Sciatic nerve (tissue), 2 donors: ENCODE results near the gene IL1RAPL1. TPM values are rescaled to one million over a fixed set of nuclear protein-coding genes. Genes with fewer than 3 reads are reported as not detected.

Experiments
- ATAC-seq: fragments of 200-7000 bp; cut with Tn5 transposase; one replicate; pipeline ENCODE4 v1.9.1; 2020; ENCODE audit warnings: mild to moderate bottlenecking, moderate library complexity
- DNase-seq: peaks from one replicate; pipeline ENCODE4 v3.0.0-alpha.2; 2020; ENCODE audit warnings: low spot score
- intact Hi-C: fragments of 100-400 bp; cut with DNase I; formaldehyde crosslinking; loops from one replicate; pipeline ENCODE4 v1.14.2; 2022
- total RNA-seq: library from RNA; stranded (reverse); fragmentation: NEBNext Ultra II Directional; extraction: Animal tissue kit (Norgen Biotek cat#: 25700); gene quantifications from one replicate; pipeline ENCODE4 v1.2.1, GENCODE V29; 2021
- donor health status: DM: no; HTN: no; CAD: no.
- donor health status: DM: no; HTN: no; CAD: no.

The IL1RAPL1 gene
- total RNA-seq, 1 donor from 2014 or later = 10.3 TPM

GRCh38 chrX:29155286-29155685 lies 568.0 kb downstream of the IL1RAPL1 start:
- ATAC-seq (no peak), DNase-seq (no peak)
- intact Hi-C loops = no loop called here

DNA sequence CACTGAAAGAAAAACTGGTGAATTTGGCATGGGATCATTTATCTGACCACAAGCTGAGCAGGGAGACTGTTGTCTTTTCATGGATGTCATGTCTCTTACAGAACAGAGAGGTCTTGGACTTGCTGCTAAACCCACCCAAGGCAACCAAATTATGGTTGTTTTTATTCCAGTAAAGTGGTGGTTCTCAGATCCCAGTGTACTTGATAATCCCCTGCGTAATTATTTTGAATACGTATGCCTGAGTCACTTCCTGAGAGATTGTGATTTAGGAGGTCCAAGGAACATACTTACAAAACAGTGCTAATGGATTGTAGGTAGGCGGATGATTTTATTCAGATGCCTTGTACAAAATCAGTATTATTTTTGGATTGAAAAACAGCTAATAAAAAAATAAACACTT lies 585.6 kb downstream of the IL1RAPL1 start:
- no peak for DNase-seq
- intact Hi-C loops = no loop called here
- no peak for ATAC-seq

DNA sequence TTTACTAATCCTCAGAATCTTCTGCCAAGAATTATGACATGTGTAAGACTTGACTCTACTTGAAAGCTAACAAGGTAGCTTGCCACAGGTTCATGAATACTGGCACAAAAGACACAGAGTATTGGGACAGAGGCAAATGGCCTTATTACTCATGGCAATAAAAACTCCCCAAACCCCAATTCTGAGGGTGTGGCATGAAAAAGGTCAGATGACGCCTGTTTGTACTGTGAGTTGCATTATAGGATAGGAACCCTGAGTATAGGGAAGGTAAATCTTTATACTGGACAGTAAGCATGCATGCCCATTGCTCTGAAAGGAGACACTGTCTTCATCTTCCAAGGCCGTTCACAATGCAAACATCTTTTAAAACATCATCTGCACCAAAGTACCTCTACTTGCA lies 600.0 kb downstream of the IL1RAPL1 start:
- no peak for ATAC-seq
- intact Hi-C loops = no loop called here
- DNase-seq = no peak

- ATAC-seq (no peak), DNase-seq (no peak)
- intact Hi-C loops = no loop called here
These were observed 609.3 kb downstream of the IL1RAPL1 start for GRCh38 chrX:29196501-29196900.

- no peak for DNase-seq
- no peak for ATAC-seq
- intact Hi-C loops = loop anchor here (10.0 kb wide), 1 partner anchor 280 kb away; no protein-coding TSS in a partner anchor
These were observed 628.0 kb downstream of the IL1RAPL1 start for GRCh38 chrX:29215251-29215650.

- intact Hi-C loops = no loop called here
- DNase-seq (no peak), ATAC-seq (no peak)
These were observed 638.4 kb downstream of the IL1RAPL1 start for GRCh38 chrX:29225670-29226069.

- intact Hi-C loops = no loop called here
- ATAC-seq (no peak), DNase-seq (no peak)
These were observed 642.6 kb downstream of the IL1RAPL1 start for GRCh38 chrX:29229802-29230201.

DNA sequence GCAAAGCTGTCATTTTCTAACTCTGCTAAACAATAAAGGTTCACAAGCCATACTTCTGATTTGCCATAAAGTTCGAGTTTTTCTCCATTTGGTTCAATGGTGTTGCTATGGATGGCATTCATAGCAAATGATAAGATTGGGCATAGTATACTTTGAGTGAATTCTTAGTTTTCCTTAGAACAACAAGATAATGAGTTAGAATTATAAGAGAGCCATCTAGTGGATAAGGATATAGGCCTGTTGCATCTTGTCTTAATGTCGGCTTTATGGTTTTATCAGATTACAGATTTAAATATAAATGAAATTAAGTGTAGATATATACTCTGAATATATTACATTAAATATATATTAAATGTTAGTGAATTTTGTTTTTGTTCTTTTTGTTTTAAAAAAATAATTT lies 644.6 kb downstream of the IL1RAPL1 start:
- DNase-seq (no peak), ATAC-seq (no peak)
- intact Hi-C loops = no loop called here

DNA sequence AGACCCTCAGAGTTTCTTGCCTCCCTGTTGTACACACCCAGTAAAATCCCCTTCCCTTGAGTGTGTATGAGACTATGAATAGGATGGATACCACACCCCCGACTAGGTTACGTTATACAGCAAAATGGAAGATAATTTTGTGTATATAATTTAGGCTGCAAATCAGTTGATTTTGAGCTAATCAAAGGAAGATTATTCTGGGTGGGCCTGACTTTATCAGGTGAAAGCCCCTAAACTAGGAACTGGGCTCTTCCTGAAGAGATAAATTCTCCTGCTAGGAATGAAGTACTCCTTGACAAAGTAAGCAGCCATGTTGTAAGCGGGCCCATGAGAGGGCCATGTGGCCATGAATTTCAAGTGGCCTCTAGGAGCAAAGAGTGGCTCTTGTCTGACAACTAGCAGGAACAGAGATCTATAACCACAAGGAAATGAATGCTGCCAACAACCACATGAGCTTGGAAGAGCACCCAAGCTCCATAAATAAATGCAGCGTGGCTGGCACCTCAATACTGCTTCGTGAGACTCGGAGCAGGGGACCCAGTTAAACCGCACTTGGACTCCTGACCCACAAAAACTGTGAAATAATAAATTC lies 646.4 kb downstream of the IL1RAPL1 start:
- DNase-seq (no peak), ATAC-seq (no peak)
- intact Hi-C loops = no loop called here

- DNase-seq = no peak
- no peak for ATAC-seq
- intact Hi-C loops = no loop called here
These were observed 650.7 kb downstream of the IL1RAPL1 start for GRCh38 chrX:29237972-29238371.

- intact Hi-C loops = no loop called here
- DNase-seq (no peak), ATAC-seq (no peak)
These were observed 654.6 kb downstream of the IL1RAPL1 start for GRCh38 chrX:29241809-29242208.

DNA sequence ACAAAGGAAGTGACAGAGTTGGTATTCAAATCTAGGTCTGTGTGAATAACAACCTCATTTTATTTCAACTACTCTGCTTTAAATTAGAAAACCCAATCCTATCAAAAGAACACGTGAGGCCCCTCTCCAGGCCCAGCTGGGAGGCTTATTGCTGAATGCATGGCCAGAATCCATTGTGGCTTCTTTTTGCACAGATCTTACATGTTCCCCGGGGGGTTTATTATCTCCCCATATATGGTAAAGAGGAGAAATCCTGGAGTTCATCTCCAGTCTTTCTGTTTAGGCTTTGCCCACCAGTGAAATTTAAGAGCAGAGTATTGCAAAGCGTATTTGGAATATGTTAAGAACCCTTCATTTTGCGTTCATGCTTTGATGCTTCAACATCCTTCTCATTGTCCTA lies 655.6 kb downstream of the IL1RAPL1 start:
- intact Hi-C loops = no loop called here
- no peak for DNase-seq
- ATAC-seq = no peak

DNA sequence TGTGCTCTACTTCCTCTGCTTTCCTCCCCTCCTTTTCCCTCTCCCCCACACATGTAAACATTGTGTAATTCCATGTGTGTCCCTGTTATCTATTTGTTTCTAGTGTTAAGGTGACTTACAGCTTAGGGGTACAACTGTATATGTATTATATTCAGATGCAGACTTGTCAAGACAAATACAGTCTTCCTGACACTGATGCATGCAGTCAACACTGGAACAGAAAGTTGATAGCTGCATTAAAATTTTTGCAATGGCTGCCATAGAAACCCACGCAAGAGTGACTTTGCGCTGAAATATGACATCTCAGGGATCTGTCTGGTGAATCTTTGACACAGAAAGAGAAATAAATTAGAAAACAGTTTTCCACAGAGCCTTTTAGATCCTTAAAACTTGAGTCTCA lies 656.7 kb downstream of the IL1RAPL1 start:
- intact Hi-C loops = no loop called here
- no peak for ATAC-seq
- no peak for DNase-seq

DNA sequence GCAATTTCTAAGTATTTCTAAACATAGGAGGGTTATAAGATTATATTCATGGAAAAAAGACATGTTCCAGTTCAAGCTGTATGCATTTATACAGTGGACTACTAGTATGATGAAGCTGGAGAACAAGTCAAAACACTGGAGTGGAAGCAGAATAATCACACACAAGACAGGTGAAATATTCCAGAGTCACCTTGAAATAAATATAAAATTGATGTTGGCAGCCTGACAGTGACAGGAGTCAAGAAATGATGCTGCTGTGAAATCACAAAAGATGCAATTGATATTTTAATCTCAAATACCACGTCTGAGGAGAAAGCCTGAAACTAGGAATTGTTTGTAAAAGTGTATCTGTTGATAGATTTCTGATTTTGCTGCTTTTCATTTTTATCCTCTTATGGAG lies 667.3 kb downstream of the IL1RAPL1 start:
- ATAC-seq (no peak), DNase-seq (no peak)
- intact Hi-C loops = no loop called here

DNA sequence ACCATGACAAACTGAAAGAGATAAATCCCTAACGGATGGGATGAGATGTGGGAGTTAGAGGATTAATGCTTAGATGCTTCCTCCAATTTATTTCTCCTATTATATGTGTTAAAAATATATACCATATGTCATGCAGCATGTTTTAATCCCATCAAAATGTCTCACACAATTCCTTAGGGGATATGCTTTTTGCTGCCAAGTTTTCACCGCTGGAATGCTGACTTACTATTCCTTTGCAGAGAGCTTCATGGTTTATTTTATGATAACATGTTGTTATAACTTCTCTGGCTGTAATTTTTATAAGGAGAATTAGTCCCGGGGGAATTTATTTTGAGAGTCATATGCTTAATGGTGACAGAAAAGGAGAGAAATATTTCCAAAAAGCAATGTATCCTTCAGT lies 670.3 kb downstream of the IL1RAPL1 start:
- intact Hi-C loops = no loop called here
- DNase-seq (no peak), ATAC-seq (no peak)

DNA sequence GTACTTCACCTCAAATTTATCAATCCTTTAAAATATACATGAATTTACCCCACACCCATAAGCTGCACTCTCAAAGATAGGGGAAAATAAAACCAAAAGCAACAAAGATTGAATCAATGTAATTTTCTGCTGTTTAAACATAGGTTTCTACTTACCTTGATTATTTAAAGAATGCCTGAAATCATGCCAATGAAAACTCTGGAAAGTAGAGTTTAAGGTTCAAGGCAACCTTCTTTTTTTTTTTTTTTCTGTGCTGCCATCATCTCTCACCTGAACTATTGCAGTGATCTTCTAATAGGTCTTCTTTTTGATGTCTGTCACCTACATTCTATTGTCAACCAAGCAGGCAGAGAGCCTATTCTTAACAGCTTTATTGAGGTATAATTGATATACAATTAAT lies 682.1 kb downstream of the IL1RAPL1 start:
- DNase-seq (no peak), ATAC-seq (no peak)
- intact Hi-C loops = no loop called here

DNA sequence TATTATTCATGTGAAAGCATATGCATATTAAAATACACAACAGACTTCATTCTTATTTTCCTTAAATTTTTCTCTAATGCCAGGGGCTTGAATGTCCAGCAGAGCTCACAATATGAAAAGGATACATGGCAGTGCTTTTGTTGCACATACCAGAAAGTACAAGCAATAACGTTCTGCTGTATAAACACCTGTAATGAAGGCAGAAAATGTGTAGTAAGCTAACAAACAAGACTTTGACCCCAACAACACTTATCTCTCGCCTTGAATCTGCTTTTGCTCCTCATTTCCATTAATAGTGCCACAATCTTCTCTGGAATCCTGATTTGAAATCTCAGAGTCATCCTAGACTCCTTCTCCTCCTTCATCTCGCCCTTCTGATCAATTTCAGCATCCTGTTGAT lies 687.3 kb downstream of the IL1RAPL1 start:
- intact Hi-C loops = no loop called here
- ATAC-seq (no peak), DNase-seq (no peak)

DNA sequence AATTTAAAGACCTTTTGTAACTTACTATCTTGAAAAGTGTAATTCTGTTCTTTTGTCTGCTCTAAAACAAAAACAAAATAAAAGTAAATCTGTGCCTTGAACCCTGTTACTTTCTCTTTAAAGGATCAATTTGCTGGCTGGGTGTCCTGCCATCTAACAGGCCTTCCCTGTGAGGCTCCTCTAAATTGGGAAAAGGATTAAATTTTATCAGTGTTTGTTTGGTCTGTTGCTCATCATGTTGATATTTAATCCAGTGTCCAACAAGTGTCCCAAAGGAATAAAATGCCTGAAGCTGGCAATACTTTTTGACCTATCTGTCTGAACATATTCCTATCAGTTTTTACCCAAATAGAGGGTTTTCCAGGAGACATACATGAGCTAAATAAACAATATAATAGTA lies 688.7 kb downstream of the IL1RAPL1 start:
- DNase-seq (no peak), ATAC-seq (no peak)
- intact Hi-C loops = no loop called here

- intact Hi-C loops = no loop called here
- ATAC-seq (no peak), DNase-seq (no peak)
These were observed 694.0 kb downstream of the IL1RAPL1 start for GRCh38 chrX:29281078-29281742.

DNA sequence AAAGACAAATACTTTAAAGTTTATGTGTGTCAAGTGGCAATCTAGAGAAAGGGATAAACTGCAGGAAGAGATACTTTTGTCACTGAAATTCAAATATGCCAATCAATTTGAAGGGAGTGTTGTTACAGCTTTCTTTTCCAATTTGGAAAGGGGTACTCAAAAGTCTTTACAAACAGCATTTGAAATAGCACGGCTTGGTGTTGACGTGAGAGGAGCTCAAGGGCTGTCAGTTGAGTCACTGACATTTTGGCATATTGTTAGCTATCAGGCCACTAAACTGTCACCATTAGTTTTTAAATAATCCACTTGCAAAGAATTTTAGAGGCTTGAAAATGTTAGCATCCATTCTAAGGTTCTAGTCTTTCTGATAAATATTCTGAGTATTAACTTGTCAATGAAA lies 698.4 kb downstream of the IL1RAPL1 start:
- intact Hi-C loops = no loop called here
- no peak for ATAC-seq

DNA sequence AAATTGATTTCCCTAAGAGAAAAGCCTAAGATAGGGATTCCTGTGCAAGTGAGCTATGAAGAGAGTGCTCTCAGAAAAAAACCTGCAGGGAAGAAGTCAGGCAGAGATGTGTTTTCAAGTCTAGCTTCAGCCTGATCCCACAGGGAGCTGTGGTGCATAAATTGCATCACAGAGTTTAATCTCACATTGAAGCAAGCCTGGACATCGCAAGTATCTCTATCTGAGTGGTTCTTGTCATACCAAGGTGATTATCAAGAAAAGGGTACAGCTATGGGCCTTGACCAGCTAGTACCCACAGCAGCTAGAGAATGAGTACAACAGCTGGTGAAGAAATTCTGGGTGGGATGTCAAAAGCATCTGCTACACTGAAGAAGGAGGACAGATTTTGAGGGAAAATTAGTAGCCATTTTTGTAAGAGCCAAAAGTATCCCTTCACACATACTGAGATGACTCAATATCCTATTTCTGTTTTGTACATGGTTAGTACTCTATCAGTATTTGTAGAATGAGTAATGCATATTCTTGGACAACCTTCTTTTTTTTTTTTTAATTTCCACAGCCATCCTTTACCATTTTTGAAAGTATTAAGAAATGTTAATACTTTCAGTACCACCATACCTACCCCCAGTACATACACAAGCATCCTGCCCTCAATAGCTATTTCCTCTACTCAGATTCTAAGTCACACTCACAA lies 708.9 kb downstream of the IL1RAPL1 start:
- ATAC-seq (no peak), DNase-seq (no peak)
- intact Hi-C loops = no loop called here

More for the DNA sequence above, 698.4 kb downstream of the IL1RAPL1 start:
- DNase-seq = no peak
